Right hindlimb (tissue), 1 donor: Measurements from ENCODE around the gene ACSL1.

Experiments
- DNase-seq: peaks from one replicate; pipeline ENCODE4 v3.0.0-alpha.2; 2018

The ACSL1 gene

GRCh38 chr4:184706453-184706852, 119.3 kb downstream of the ACSL1 start:
- no peak for DNase-seq

GRCh38 chr4:184705692-184706091, 120.1 kb downstream of the ACSL1 start:
- no peak for DNase-seq
